H1 (cell line): ENCODE data around the gene HNRNPA1. TPM values are rescaled to one million over a fixed set of nuclear protein-coding genes. Genes with fewer than 3 reads are reported as not detected.

ENCODE experiments used
- CTCF ChIA-PET: fragments of 300-600 bp; sonication (Branson Sonifier 250); formaldehyde crosslinking; loops from one replicate; lab custom pipeline; 2021; ENCODE audit not compliant: partially characterized antibody; lab: Charles Lee
- POLR2A ChIA-PET: fragments of 300-600 bp; sonication (Branson Sonifier 250); formaldehyde crosslinking; loops from one replicate; lab custom pipeline; 2021; ENCODE audit warnings: inconsistent platforms; ENCODE audit not compliant: partially characterized antibody; lab: Charles Lee
- DNase-seq, 2 experiments: peaks; one replicate each; pipeline versions ENCODE4 v3.0.0 to v3.0.0-alpha.2; 2010 to 2022; ENCODE audit warnings: low spot score in 2 of 2, low read depth in 1 of 2, mixed read lengths in 1 of 2
- FAIRE-seq: peaks from 2 replicates; lab custom pipeline; 2011; peaks lifted over from hg19 to GRCh38; lab: Jason Lieb, UNC
- H2AFZ ChIP-seq: 2 replicates; pipeline ENCODE4 v1.8.1; 2012; ENCODE audit warnings: low read length, inconsistent platforms
- H2AK5ac ChIP-seq: 2 replicates; pipeline ENCODE4 v1.6.1; 2013; ENCODE audit warnings: low read depth, low read length
- H2BK120ac ChIP-seq: replicated peaks from 2 replicates; pipeline ENCODE3; 2013; ENCODE audit warnings: low read depth, low read length, inconsistent platforms
- H2BK12ac ChIP-seq: 2 replicates; pipeline ENCODE4 v1.6.1; 2013; ENCODE audit warnings: low read depth, low read length
- H2BK15ac ChIP-seq: 2 replicates; pipeline ENCODE4 v1.6.1; 2013; ENCODE audit warnings: low read length
- H2BK20ac ChIP-seq: 2 replicates; pipeline ENCODE4 v1.6.1; 2013; ENCODE audit warnings: low read length
- H2BK5ac ChIP-seq: 2 replicates; pipeline ENCODE4 v1.6.1; 2013; ENCODE audit warnings: low read depth, low read length
- H3K14ac ChIP-seq: 2 replicates; pipeline ENCODE4 v1.6.1; 2013; ENCODE audit warnings: inconsistent platforms; ENCODE audit not compliant: insufficient read length
- H3K18ac ChIP-seq: 2 replicates; pipeline ENCODE4 v1.6.1; 2013; ENCODE audit warnings: low read length; ENCODE audit errors: extremely low read depth
- H3K23ac ChIP-seq: 2 replicates; pipeline ENCODE4 v1.6.1; 2013; ENCODE audit warnings: inconsistent platforms; ENCODE audit not compliant: insufficient read length
- H3K23me2 ChIP-seq: 2 replicates; pipeline ENCODE4 v1.6.1; 2013; ENCODE audit warnings: low read depth, low read length
- H3K27ac ChIP-seq: 2 replicates; pipeline ENCODE4 v1.6.1; 2011; ENCODE audit warnings: low read depth, low read length, inconsistent platforms
- H3K27me3 ChIP-seq, 4 experiments: replicated peaks in 1 of 4; 1 replicate in 1 of 4; 2 replicates in 3 of 4; pipeline versions ENCODE4 v1.6.1 to v1.8.1; 2011 to 2013; ENCODE audit warnings: low read length in 3 of 4, mild to moderate bottlenecking in 3 of 4, inconsistent platforms in 2 of 4, mixed read lengths in 2 of 4, moderate library complexity in 1 of 4; ENCODE audit not compliant: control insufficient read depth in 3 of 4, insufficient read depth in 3 of 4; ENCODE audit errors: extremely low read depth in 1 of 4
- H3K36me3 ChIP-seq, 4 experiments: 2 replicates each; pipeline versions ENCODE4 v1.6.1 to v1.8.1; 2011 to 2013; ENCODE audit warnings: mild to moderate bottlenecking in 4 of 4, low read length in 3 of 4, moderate library complexity in 2 of 4, control low read depth in 1 of 4, inconsistent platforms in 1 of 4; ENCODE audit not compliant: insufficient read depth in 4 of 4, control insufficient read depth in 2 of 4
- H3K4ac ChIP-seq: replicated peaks from 2 replicates; pipeline ENCODE3; 2013; ENCODE audit warnings: low read length, low read depth, mixed read lengths, inconsistent platforms; ENCODE audit not compliant: insufficient read length
- H3K4me1 ChIP-seq, 4 experiments: replicated peaks in 1 of 4; 1 replicate in 1 of 4; 2 replicates in 3 of 4; pipeline versions ENCODE4 v1.6.1 to v1.8.1; 2011 to 2013; ENCODE audit warnings: low read length in 3 of 4, inconsistent platforms in 2 of 4, mixed read lengths in 1 of 4; ENCODE audit not compliant: insufficient read depth in 4 of 4, control insufficient read depth in 3 of 4
- H3K4me2 ChIP-seq, 2 experiments: 2 replicates each; pipeline versions ENCODE4 v1.6.1 to v1.8.1; 2011 to 2013; ENCODE audit warnings: low read depth in 2 of 2, low read length in 2 of 2, control low read depth in 1 of 2, inconsistent platforms in 1 of 2, mild to moderate bottlenecking in 1 of 2; ENCODE audit not compliant: insufficient read depth in 1 of 2
- H3K4me3 ChIP-seq, 4 experiments: fragments of 200-600, 300-600 bp in 1 of 4; sonication (generic), shearing (Covaris generic), sonication (Bioruptor Twin) in 1 of 4; 2 replicates each; pipeline versions ENCODE4 v1.5.1 to v1.8.1; 2011 to 2016; ENCODE audit warnings: low read length in 4 of 4, low read depth in 3 of 4, control low read depth in 2 of 4, inconsistent platforms in 2 of 4, mild to moderate bottlenecking in 2 of 4, mixed read lengths in 1 of 4, moderate library complexity in 1 of 4; ENCODE audit not compliant: insufficient read depth in 2 of 4; ENCODE audit errors: extremely low read depth in 1 of 4
- H3K56ac ChIP-seq: replicated peaks from 2 replicates; pipeline ENCODE3; 2013; ENCODE audit warnings: low read depth, mild to moderate bottlenecking, mixed read lengths, low read length, inconsistent platforms; ENCODE audit not compliant: insufficient read length
- H3K79me1 ChIP-seq: 2 replicates; pipeline ENCODE4 v1.6.1; 2013; ENCODE audit warnings: low read depth, low read length, control low read depth
- H3K79me2 ChIP-seq, 2 experiments: 2 replicates each; pipeline versions ENCODE4 v1.6.1 to v1.8.1; 2012 to 2013; ENCODE audit warnings: low read length in 2 of 2, mild to moderate bottlenecking in 2 of 2, inconsistent platforms in 1 of 2; ENCODE audit not compliant: insufficient read depth in 2 of 2, control insufficient read depth in 1 of 2
- H3K9ac ChIP-seq, 4 experiments: replicated peaks in 1 of 4; 1 replicate in 1 of 4; 2 replicates in 3 of 4; pipeline versions ENCODE4 v1.6.1 to v1.8.1; 2011 to 2013; ENCODE audit warnings: low read depth in 3 of 4, low read length in 3 of 4, control low read depth in 2 of 4, mild to moderate bottlenecking in 2 of 4, moderate library complexity in 2 of 4, inconsistent platforms in 1 of 4; ENCODE audit errors: extremely low read depth in 1 of 4
- H3K9me3 ChIP-seq, 2 experiments: 2 replicates each; pipeline versions ENCODE4 v1.6.1 to v1.8.1; 2012 to 2013; ENCODE audit warnings: mild to moderate bottlenecking in 2 of 2, moderate library complexity in 2 of 2, control low read depth in 1 of 2, inconsistent platforms in 1 of 2, low read depth in 1 of 2, low read length in 1 of 2, mixed read lengths in 1 of 2; ENCODE audit not compliant: insufficient read depth in 2 of 2
- H4K20me1 ChIP-seq, 2 experiments: replicated peaks in 1 of 2; 2 replicates each; pipeline versions ENCODE3 to v1.8.1; 2011 to 2013; ENCODE audit warnings: inconsistent platforms in 2 of 2, low read length in 2 of 2, mild to moderate bottlenecking in 1 of 2; ENCODE audit not compliant: insufficient read depth in 2 of 2, control insufficient read depth in 1 of 2
- H4K5ac ChIP-seq: 2 replicates; pipeline ENCODE4 v1.6.1; 2013; ENCODE audit warnings: low read length, low read depth, mixed read lengths, inconsistent platforms; ENCODE audit not compliant: insufficient read length
- H4K8ac ChIP-seq: 2 replicates; pipeline ENCODE4 v1.8.0; 2013; ENCODE audit warnings: mild to moderate bottlenecking, moderate library complexity, low read length, inconsistent platforms; ENCODE audit not compliant: insufficient read depth; ENCODE audit errors: extremely low read depth
- H4K91ac ChIP-seq: replicated peaks from 2 replicates; pipeline ENCODE3; 2013; ENCODE audit warnings: low read length, mixed read lengths, inconsistent platforms; ENCODE audit not compliant: insufficient read length
- ASH2L ChIP-seq: fragments of 200-600, 300-600 bp; sonication (generic); IDR thresholded peaks from one replicate; pipeline ENCODE4 v1.7.1; 2017; ENCODE audit warnings: low read length
- CHD1 ChIP-seq: IDR thresholded peaks from 2 replicates; pipeline ENCODE4 v1.6.1; 2012; ENCODE audit warnings: low read depth, low read length, improper control_type of control experiment
- CHD2 ChIP-seq: IDR thresholded peaks from 2 replicates; pipeline ENCODE4 v1.6.1; 2012; ENCODE audit warnings: low read length, improper control_type of control experiment
- CREB1 ChIP-seq: IDR thresholded peaks from 2 replicates; pipeline ENCODE4 v1.6.1; 2012; ENCODE audit warnings: inconsistent platforms
- CTCF ChIP-seq, 3 experiments: IDR thresholded peaks; 1 replicate in 2 of 3; 2 replicates in 1 of 3; pipeline versions ENCODE4 v1.5.1 to v1.6.1; 2011; ENCODE audit warnings: low read length in 3 of 3, mild to moderate bottlenecking in 3 of 3, inconsistent platforms in 2 of 3, low read depth in 1 of 3, moderate library complexity in 1 of 3; ENCODE audit not compliant: insufficient read depth in 1 of 3; ENCODE audit errors: control extremely low read depth in 1 of 3
- EGR1 ChIP-seq: IDR thresholded peaks from 2 replicates; pipeline ENCODE4 v1.6.1; 2011; ENCODE audit warnings: low read depth, low read length, borderline replicate concordance
- NANOG ChIP-seq: IDR thresholded peaks from 2 replicates; pipeline ENCODE4 v1.6.1; 2011; ENCODE audit warnings: low read length, low read depth, mild to moderate bottlenecking, inconsistent platforms; ENCODE audit not compliant: insufficient read depth, poor library complexity, severe bottlenecking
- RAD21 ChIP-seq, 2 experiments: IDR thresholded peaks in 1 of 2; conservative IDR thresholded peaks in 1 of 2; 2 replicates each; pipeline ENCODE4 v1.6.1; 2011; ENCODE audit warnings: low read depth in 2 of 2, low read length in 2 of 2, improper control_type of control experiment in 1 of 2, inconsistent platforms in 1 of 2, mild to moderate bottlenecking in 1 of 2, moderate library complexity in 1 of 2
- SIRT6 ChIP-seq: IDR thresholded peaks from one replicate; pipeline ENCODE4 v1.7.1; 2012; ENCODE audit warnings: low read length, inconsistent platforms
- SUZ12 ChIP-seq: fragments of 200-600 bp; sonication (generic); IDR thresholded peaks from 2 replicates; pipeline ENCODE4 v1.6.1; 2012; ENCODE audit warnings: mild to moderate bottlenecking, inconsistent platforms, low read length, moderate library complexity, mixed read lengths
- TCF12 ChIP-seq: IDR thresholded peaks from 2 replicates; pipeline ENCODE4 v1.6.1; 2011; ENCODE audit warnings: low read depth, mild to moderate bottlenecking, low read length
- WGBS, 2 experiments: shearing (Covaris generic) in 1 of 2; methylation state at CpG; one replicate each; pipeline versions ENCODE4 v1.1.6 to v1.1.7; 2013 to 2015; ENCODE audit warnings: low lambda C conversion rate in 2 of 2, mixed read lengths in 2 of 2, inconsistent platforms in 1 of 2, low coverage in 1 of 2, missing lambda C conversion rate in 1 of 2; ENCODE audit not compliant: insufficient replicate concordance in 2 of 2, insufficient coverage in 1 of 2, insufficient read length in 1 of 2; ENCODE audit errors: extremely low coverage in 1 of 2, missing lambda C conversion rate in 1 of 2; 5-methylcytosine and 5-hydroxymethylcytosine counted together
- polyA plus RNA-seq, 7 experiments: library from polyadenylated mRNA; depleted of rRNA in 3 of 7; stranded (reverse) in 5 of 7; unstranded in 2 of 7; fragments of >200 nt in 5 of 7; fragments of 200-250 nt in 2 of 7; gene quantifications; 1 replicate in 5 of 7; 2 replicates in 1 of 7; 4 replicates in 1 of 7; pipeline versions ENCODE4 v1.2.1 to v1.2.3, GENCODE V29; 2011 to 2013; ENCODE audit warnings: missing spikeins in 2 of 7, mixed read lengths in 2 of 7
- total RNA-seq: library from RNA; stranded (reverse); fragmentation: NEBNext Ultra II Directional; extraction: Animal tissue kit (Norgen Biotek cat#: 25700); gene quantifications from 2 replicates; pipeline ENCODE4 v1.2.1, GENCODE V29; 2021

HNRNPA1 gene
- total and polyA plus RNA-seq, 2 of the 8 experiments (the other 6 are each of a cell fraction or from before 2014, with no cell fraction given), result 835 to 2,738 TPM

GRCh38 chr12:54251667-54252284 is 28.8 kb upstream of the HNRNPA1 start:
- ChIA-PET CTCF (interaction anchor here (0.7 to 6.7 kb wide), 30 partner anchors 9 to 110 kb away, joined by 3 to 90 read pairs (median 6); partner anchors contain the start of genes CBX5, COPZ1 and HNRNPA1), POLR2A (interaction anchor here (0.7 to 44.8 kb wide), 12 partner anchors 8 to 111 kb away, joined by 3 to 1006 read pairs (median 4); partner anchors contain the start of genes CBX5 and HNRNPA1)
- TF ChIP-seq CHD2 (no peak), SIRT6 (no peak), CTCF (IDR thresholded peaks at IDR 0.05; ENCODE audit: control extremely low read depth in 1 of 3, insufficient read depth in 1 of 3, low read depth in 1 of 3, low read length in 3 of 3) (peak in 2 of 3 experiments; percentile 41 to 55; a peak in 2 of 4 replicates), NANOG (no peak), SUZ12 (no peak), RAD21 (IDR thresholded peaks at IDR 0.05 in 1 of 2, conservative IDR thresholded peaks at IDR 0.05 in 1 of 2; ENCODE audit: low read depth in 2 of 2, low read length in 2 of 2) (peak; percentile 56 to 62), EGR1 (no peak), TCF12 (no peak), CHD1 (no peak), CREB1 (no peak), ASH2L (no peak)

More at GRCh38 chr12:54251667-54252284, 28.8 kb upstream of the HNRNPA1 start:
- no peak overlapping the region for H4K91ac ChIP-seq
- H3K18ac ChIP-seq, result no peak overlapping the region
- H4K8ac ChIP-seq, result no peak overlapping the region
- no peak overlapping the region for H3K4ac ChIP-seq
- WGBS, 2 experiments, result 63% methylated on average over 1 of the region's 1 CpG; no CpG with 5 or more reads in 1 of the 2 experiments
- H2AK5ac ChIP-seq, result no peak overlapping the region
- H4K5ac ChIP-seq, result no peak overlapping the region
- no peaks in the 10 kb centered on the region for H3K27me3 ChIP-seq
- peaks cover 0 to 20% of the 10 kb centered on the region in 2 experiments; a peak in 3 of 4 replicates for H3K79me2 ChIP-seq
- no peak overlapping the region for H2BK20ac ChIP-seq
- H2BK12ac ChIP-seq, result no peak overlapping the region
- no peaks in the 10 kb centered on the region for H3K9me3 ChIP-seq
- FAIRE-seq (no peak), DNase-seq (no peak)
- no peak overlapping the region for H3K23ac ChIP-seq
- no peak overlapping the region for H3K56ac ChIP-seq
- H3K27ac ChIP-seq, result no peak overlapping the region
- H3K4me2 ChIP-seq, result no peak overlapping the region
- H2BK15ac ChIP-seq, result no peak overlapping the region
- no peaks in the 10 kb centered on the region for H3K4me1 ChIP-seq
- H4K20me1 ChIP-seq, result peaks cover 1 to 5% of the 10 kb centered on the region in 2 experiments
- peaks cover 2% of the 10 kb centered on the region for H3K79me1 ChIP-seq
- no peak overlapping the region for H2AFZ ChIP-seq
- H3K36me3 ChIP-seq, result peaks cover 15 to 61% (median 34%) of the 10 kb centered on the region in 4 experiments
- no peak overlapping the region for H3K14ac ChIP-seq
- H3K9ac ChIP-seq, result no peak overlapping the region
- H3K23me2 ChIP-seq, result no peaks in the 10 kb centered on the region
- no peak overlapping the region for H2BK5ac ChIP-seq
- H2BK120ac ChIP-seq, result no peak overlapping the region
- no peak overlapping the region for H3K4me3 ChIP-seq
